Hematopoietic multipotent progenitor cell treated with erythropoietin and hydrocortisone succinate and interleukin-3 and kit ligand, for 17 days (in vitro differentiated cells): ENCODE results near the gene SLC22A12.

ENCODE experiments used
- DNase-seq: peaks from one replicate; pipeline ENCODE4 v3.0.0-alpha.2; 2015; ENCODE audit warnings: low spot score

Gene SLC22A12

GRCh38 chr11:64624883-64625481 lies 34.0 kb downstream of the SLC22A12 start:
- DNase-seq, result no peak

- no peak for DNase-seq
These were observed 35.6 kb downstream of the SLC22A12 start for GRCh38 chr11:64626637-64627036.

- no peak for DNase-seq
These were observed 36.4 kb downstream of the SLC22A12 start for GRCh38 chr11:64627371-64627770.

GRCh38 chr11:64628596-64628995 lies 37.6 kb downstream of the SLC22A12 start:
- DNase-seq, result no peak

- DNase-seq, result no peak
These were observed 38.1 kb downstream of the SLC22A12 start for GRCh38 chr11:64629103-64629502.

- DNase-seq, result no peak
These were observed 39.0 kb downstream of the SLC22A12 start for GRCh38 chr11:64629796-64630562.

GRCh38 chr11:64631675-64632074 lies 40.7 kb downstream of the SLC22A12 start:
- DNase-seq, result no peak

- no peak for DNase-seq
These were observed 41.2 kb downstream of the SLC22A12 start for GRCh38 chr11:64632237-64632636.

GRCh38 chr11:64632654-64633053 lies 41.6 kb downstream of the SLC22A12 start:
- DNase-seq, result no peak

- no peak for DNase-seq
These were observed 42.6 kb downstream of the SLC22A12 start for GRCh38 chr11:64633555-64634159.

GRCh38 chr11:64637334-64638017 lies 46.5 kb downstream of the SLC22A12 start:
- no peak for DNase-seq

GRCh38 chr11:64638018-64638665 lies 47.1 kb downstream of the SLC22A12 start:
- DNase-seq, result no peak

- no peak for DNase-seq
These were observed 47.8 kb downstream of the SLC22A12 start for GRCh38 chr11:64638829-64639228.

GRCh38 chr11:64639885-64640284 lies 48.9 kb downstream of the SLC22A12 start:
- no peak for DNase-seq

GRCh38 chr11:64641596-64642417 lies 50.8 kb downstream of the SLC22A12 start:
- DNase-seq, result no peak

GRCh38 chr11:64642418-64642735 lies 51.4 kb downstream of the SLC22A12 start:
- DNase-seq, result no peak

GRCh38 chr11:64642871-64643255 lies 51.8 kb downstream of the SLC22A12 start:
- DNase-seq, result no peak

GRCh38 chr11:64643256-64643881 lies 52.3 kb downstream of the SLC22A12 start:
- no peak for DNase-seq

- no peak for DNase-seq
These were observed 53.1 kb downstream of the SLC22A12 start for GRCh38 chr11:64643920-64644646.

- no peak for DNase-seq
These were observed 53.7 kb downstream of the SLC22A12 start for GRCh38 chr11:64644647-64645275.
